Caco-2 (cell line): ENCODE results near the gene POLR1C. TPM values are rescaled to one million over a fixed set of nuclear protein-coding genes. Genes with fewer than 3 reads are reported as not detected.

Source experiments
- BruUV-seq: library from RNA; stranded (reverse); fragments of 400-500 nt; replicated peaks from 2 replicates; lab custom pipeline; 2021; lab: Mats Ljungman, UMichigan
- CTCF ChIA-PET: fragments of 300-600 bp; sonication (Branson Sonifier 250); formaldehyde crosslinking; loops from one replicate; lab custom pipeline; 2022; ENCODE audit warnings: antibody characterized with exemption; lab: Charles Lee
- POLR2A ChIA-PET: fragments of 300-600 bp; sonication (Branson Sonifier 250); formaldehyde crosslinking; loops from one replicate; lab custom pipeline; 2022; ENCODE audit warnings: antibody characterized with exemption; lab: Charles Lee
- DNase-seq, 2 experiments: peaks; one replicate each; pipeline versions ENCODE4 v3.0.0 to v3.0.0-alpha.2; 2020 to 2022
- H3K27me3 ChIP-seq: replicated peaks from 2 replicates; pipeline ENCODE4 v1.6.0; 2011; ENCODE audit warnings: low read length; ENCODE audit not compliant: control insufficient read depth, insufficient read depth
- H3K36me3 ChIP-seq: 2 replicates; pipeline ENCODE4 v1.5.1; 2011; ENCODE audit warnings: low read length; ENCODE audit not compliant: control insufficient read depth, insufficient read depth
- H3K4me1 ChIP-seq: fragments of 250-450 bp; sonication (Bioruptor Pico); 2 replicates; pipeline ENCODE4 v1.5.1; 2020; ENCODE audit warnings: mild to moderate bottlenecking
- H3K4me3 ChIP-seq: 2 replicates; pipeline ENCODE4 v1.5.1; 2011; ENCODE audit warnings: low read depth, mild to moderate bottlenecking, control low read depth, low read length
- H3K9me3 ChIP-seq: fragments of 250-450 bp; sonication (Bioruptor Pico); 2 replicates; pipeline ENCODE4 v1.5.1; 2020; ENCODE audit warnings: mild to moderate bottlenecking, moderate library complexity
- H3K27ac Mint-ChIP-seq: one replicate; pipeline ENCODE4 v1.8.0; 2022; ENCODE audit warnings: mixed read lengths; ENCODE audit not compliant: unreplicated experiment
- H3K27me3 Mint-ChIP-seq: one replicate; pipeline ENCODE4 v1.8.0; 2022; ENCODE audit warnings: mixed read lengths; ENCODE audit not compliant: insufficient read depth, unreplicated experiment
- H3K36me3 Mint-ChIP-seq: one replicate; pipeline ENCODE4 v1.8.0; 2022; ENCODE audit warnings: mild to moderate bottlenecking, mixed read lengths; ENCODE audit not compliant: insufficient read depth, unreplicated experiment
- H3K4me1 Mint-ChIP-seq: one replicate; pipeline ENCODE4 v1.8.0; 2022; ENCODE audit warnings: low read depth, mixed read lengths; ENCODE audit not compliant: unreplicated experiment
- H3K4me3 Mint-ChIP-seq: one replicate; pipeline ENCODE4 v1.8.0; 2022; ENCODE audit warnings: mild to moderate bottlenecking, moderate library complexity, mixed read lengths; ENCODE audit not compliant: unreplicated experiment
- H3K9me3 Mint-ChIP-seq: one replicate; pipeline ENCODE4 v1.8.0; 2022; ENCODE audit warnings: mixed read lengths; ENCODE audit not compliant: unreplicated experiment
- intact Hi-C: fragments of 100-400 bp; cut with micrococcal nuclease; formaldehyde crosslinking; loops from one replicate; pipeline ENCODE4 v1.10.0; 2022; ENCODE audit not compliant: unreplicated experiment
- total RNA-seq: library from RNA; stranded (reverse); gene quantifications from 2 replicates; pipeline ENCODE4 v1.2.3, GENCODE V29; 2022
- TF ChIP-seq, protein P1 (sequence below), 2 experiments: fragments of 200-600 bp in 1 of 2; IDR thresholded peaks; 1 replicate in 1 of 2; 2 replicates in 1 of 2; pipeline versions ENCODE4 v1.5.1 to v1.8.0; 2011 to 2022; ENCODE audit warnings: antibody characterized with exemption in 1 of 2, control low read depth in 1 of 2, inconsistent platforms in 1 of 2, low read depth in 1 of 2, low read length in 1 of 2, mild to moderate bottlenecking in 1 of 2, moderate library complexity in 1 of 2; ENCODE audit not compliant: insufficient read depth in 1 of 2, severe bottlenecking in 1 of 2, unreplicated experiment in 1 of 2

The POLR1C gene
- total RNA-seq, 1 experiment from 2014 or later = 43.7 TPM

DNA sequence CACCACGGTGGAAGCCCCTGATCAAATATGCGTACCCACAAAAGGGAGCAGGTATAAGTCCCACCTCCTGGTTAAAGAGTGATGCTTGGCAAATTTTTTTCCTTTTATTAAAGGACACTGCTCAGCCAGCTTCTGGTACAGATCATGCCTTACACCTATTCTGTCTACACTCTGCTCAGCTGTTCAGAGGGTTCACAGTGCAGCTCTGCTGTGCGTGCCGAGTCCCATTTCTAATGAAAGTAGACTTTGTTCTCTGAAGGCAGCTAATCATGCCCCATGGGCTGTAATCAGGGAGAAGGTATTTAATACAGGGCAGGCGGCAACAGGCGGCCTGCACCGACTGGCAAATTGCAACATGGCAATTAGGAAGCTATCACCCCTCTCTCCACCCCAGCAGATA lies 23.1 kb upstream of the POLR1C start:
- TF ChIP-seq, protein P1, sequence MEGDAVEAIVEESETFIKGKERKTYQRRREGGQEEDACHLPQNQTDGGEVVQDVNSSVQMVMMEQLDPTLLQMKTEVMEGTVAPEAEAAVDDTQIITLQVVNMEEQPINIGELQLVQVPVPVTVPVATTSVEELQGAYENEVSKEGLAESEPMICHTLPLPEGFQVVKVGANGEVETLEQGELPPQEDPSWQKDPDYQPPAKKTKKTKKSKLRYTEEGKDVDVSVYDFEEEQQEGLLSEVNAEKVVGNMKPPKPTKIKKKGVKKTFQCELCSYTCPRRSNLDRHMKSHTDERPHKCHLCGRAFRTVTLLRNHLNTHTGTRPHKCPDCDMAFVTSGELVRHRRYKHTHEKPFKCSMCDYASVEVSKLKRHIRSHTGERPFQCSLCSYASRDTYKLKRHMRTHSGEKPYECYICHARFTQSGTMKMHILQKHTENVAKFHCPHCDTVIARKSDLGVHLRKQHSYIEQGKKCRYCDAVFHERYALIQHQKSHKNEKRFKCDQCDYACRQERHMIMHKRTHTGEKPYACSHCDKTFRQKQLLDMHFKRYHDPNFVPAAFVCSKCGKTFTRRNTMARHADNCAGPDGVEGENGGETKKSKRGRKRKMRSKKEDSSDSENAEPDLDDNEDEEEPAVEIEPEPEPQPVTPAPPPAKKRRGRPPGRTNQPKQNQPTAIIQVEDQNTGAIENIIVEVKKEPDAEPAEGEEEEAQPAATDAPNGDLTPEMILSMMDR (IDR thresholded peaks at IDR 0.05; ENCODE audit: insufficient read depth in 1 of 2, low read depth in 1 of 2, low read length in 1 of 2, severe bottlenecking in 1 of 2, unreplicated experiment in 1 of 2) = no peak
- Mint-ChIP-seq H3K9me3 (no peaks in the 10 kb centered on the region), H3K36me3 (peaks cover 13% of the 10 kb centered on the region), H3K4me3 (no peak overlapping the region), H3K27me3 (no peaks in the 10 kb centered on the region), H3K27ac (no peak overlapping the region), H3K4me1 (peaks cover 20% of the 10 kb centered on the region)
- POLR2A ChIA-PET = interaction anchor here (0.9 kb wide), 1 partner anchor 8 kb away, joined by 3 read pairs; no protein-coding TSS in a partner anchor
- no TSS peak for BruUV-seq
- intact Hi-C loops = no loop called here
- no peak overlapping the region for H3K4me3 ChIP-seq
- no peaks in the 10 kb centered on the region; the same call in 1 of the 2 replicates for H3K36me3 ChIP-seq
- H3K4me1 ChIP-seq = peaks cover 37% of the 10 kb centered on the region
- no peaks in the 10 kb centered on the region for H3K9me3 ChIP-seq
- CTCF ChIA-PET = interaction anchor here (1.0 kb wide), 1 partner anchor 16 kb away, joined by 3 read pairs; the partner anchor contains the start of gene TJAP1
- no peaks in the 10 kb centered on the region for H3K27me3 ChIP-seq
- DNase-seq = no peak

DNA sequence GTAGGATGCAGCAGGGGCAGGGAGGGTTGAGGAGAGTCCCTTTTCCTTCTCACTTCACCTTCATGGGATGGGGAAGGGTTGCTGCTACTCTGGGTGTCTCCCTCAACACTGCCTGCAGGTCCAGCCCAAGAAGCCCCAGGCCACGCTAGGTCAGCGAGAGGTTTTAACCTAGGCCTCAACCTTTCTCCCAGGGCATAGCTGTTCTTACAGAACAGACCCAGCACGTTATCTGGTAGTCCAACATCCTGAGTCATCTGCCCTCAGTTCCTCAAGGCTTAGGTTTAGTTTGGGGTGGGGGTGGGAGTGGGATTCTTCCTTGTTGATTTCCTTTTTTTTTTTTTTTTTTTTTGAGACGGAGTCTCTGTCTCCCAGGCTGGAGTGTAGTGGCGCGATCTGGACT lies 22.6 kb upstream of the POLR1C start:
- Mint-ChIP-seq H3K27me3 (no peaks in the 10 kb centered on the region), H3K4me1 (peaks cover 20% of the 10 kb centered on the region), H3K4me3 (no peak overlapping the region), H3K27ac (no peak overlapping the region), H3K36me3 (peaks cover 17% of the 10 kb centered on the region), H3K9me3 (no peaks in the 10 kb centered on the region)
- H3K4me3 ChIP-seq = no peak overlapping the region
- ChIA-PET POLR2A (interaction anchor here (0.9 kb wide), 1 partner anchor 9 kb away, joined by 3 read pairs; no protein-coding TSS in a partner anchor), CTCF (interaction anchor here (1.0 kb wide), 1 partner anchor 17 kb away, joined by 3 read pairs; the partner anchor contains the start of gene TJAP1)
- peaks cover 2% of the 10 kb centered on the region; the same call in 1 of the 2 replicates for H3K36me3 ChIP-seq
- intact Hi-C loops = no loop called here
- TF ChIP-seq, protein P1 (IDR thresholded peaks at IDR 0.05; ENCODE audit: insufficient read depth in 1 of 2, low read depth in 1 of 2, low read length in 1 of 2, severe bottlenecking in 1 of 2, unreplicated experiment in 1 of 2) = no peak
- H3K27me3 ChIP-seq = no peaks in the 10 kb centered on the region
- no peak for DNase-seq
- no peaks in the 10 kb centered on the region for H3K9me3 ChIP-seq
- BruUV-seq = no TSS peak
- peaks cover 37% of the 10 kb centered on the region for H3K4me1 ChIP-seq

DNA sequence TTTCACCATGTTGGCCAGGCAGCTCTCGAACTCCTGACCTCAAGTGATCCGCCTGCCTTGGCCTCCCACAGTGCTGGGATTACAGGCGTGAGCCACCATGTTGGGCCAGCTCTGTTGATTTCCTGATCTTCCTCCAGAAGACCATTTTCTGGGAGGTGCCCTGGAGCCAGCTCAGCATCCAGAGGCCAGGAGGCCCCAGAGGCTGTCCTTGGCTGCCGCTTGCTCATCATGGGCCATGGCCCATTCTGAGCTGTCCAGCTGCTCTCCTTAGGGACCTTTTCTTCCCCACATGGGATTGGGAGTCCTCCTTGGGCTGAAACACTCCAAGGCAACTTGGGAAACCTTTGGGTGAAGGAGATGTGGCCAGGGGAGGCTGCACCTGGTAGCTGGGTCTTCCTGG lies 22.1 kb upstream of the POLR1C start:
- Histone ChIP-seq H3K4me3 (no peak overlapping the region), H3K36me3 (peaks cover 2% of the 10 kb centered on the region; the same call in 1 of the 2 replicates), H3K9me3 (no peaks in the 10 kb centered on the region), H3K4me1 (peaks cover 37% of the 10 kb centered on the region), H3K27me3 (no peaks in the 10 kb centered on the region)
- Mint-ChIP-seq H3K9me3 (no peaks in the 10 kb centered on the region), H3K36me3 (peaks cover 21% of the 10 kb centered on the region), H3K27ac (no peak overlapping the region), H3K4me3 (no peak overlapping the region), H3K27me3 (no peaks in the 10 kb centered on the region), H3K4me1 (peaks cover 20% of the 10 kb centered on the region)
- TF ChIP-seq, protein P1 (IDR thresholded peaks at IDR 0.05; ENCODE audit: insufficient read depth in 1 of 2, low read depth in 1 of 2, low read length in 1 of 2, severe bottlenecking in 1 of 2, unreplicated experiment in 1 of 2) = no peak
- no peak for DNase-seq
- intact Hi-C loops = no loop called here
- POLR2A ChIA-PET = no interaction called here
- CTCF ChIA-PET = no interaction called here
- no TSS peak for BruUV-seq
